ENCODE data around the gene BMP8A. TPM values are rescaled to one million over a fixed set of nuclear protein-coding genes. Genes with fewer than 3 reads are reported as not detected.

BMP8A gene, protein sequence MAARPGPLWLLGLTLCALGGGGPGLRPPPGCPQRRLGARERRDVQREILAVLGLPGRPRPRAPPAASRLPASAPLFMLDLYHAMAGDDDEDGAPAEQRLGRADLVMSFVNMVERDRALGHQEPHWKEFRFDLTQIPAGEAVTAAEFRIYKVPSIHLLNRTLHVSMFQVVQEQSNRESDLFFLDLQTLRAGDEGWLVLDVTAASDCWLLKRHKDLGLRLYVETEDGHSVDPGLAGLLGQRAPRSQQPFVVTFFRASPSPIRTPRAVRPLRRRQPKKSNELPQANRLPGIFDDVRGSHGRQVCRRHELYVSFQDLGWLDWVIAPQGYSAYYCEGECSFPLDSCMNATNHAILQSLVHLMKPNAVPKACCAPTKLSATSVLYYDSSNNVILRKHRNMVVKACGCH
- 1 to 10 TPM in 4 of 10 donors, under 1 TPM in 4, not detected in 2; 0.33 to 1.8 (median 0.85) TPM for total RNA-seq
- polyA plus RNA-seq = under 1 TPM in 1 of 2 donors, not detected in 1; 0.16 TPM
- long read RNA-seq, donor 1, partial matches to known transcripts = 1 of 2 reads
- long read RNA-seq, donor 1, other reads (novel, unspliced or antisense) = 1 of 2 reads
- long read RNA-seq, donor 2, partial matches to known transcripts = 0 of 2 reads
- long read RNA-seq, donor 2, other reads (novel, unspliced or antisense) = 2 of 2 reads
- long read RNA-seq, donor 3, partial matches to known transcripts = 0 of 1 reads
- long read RNA-seq, donor 3, other reads (novel, unspliced or antisense) = 1 of 1 reads

DNA sequence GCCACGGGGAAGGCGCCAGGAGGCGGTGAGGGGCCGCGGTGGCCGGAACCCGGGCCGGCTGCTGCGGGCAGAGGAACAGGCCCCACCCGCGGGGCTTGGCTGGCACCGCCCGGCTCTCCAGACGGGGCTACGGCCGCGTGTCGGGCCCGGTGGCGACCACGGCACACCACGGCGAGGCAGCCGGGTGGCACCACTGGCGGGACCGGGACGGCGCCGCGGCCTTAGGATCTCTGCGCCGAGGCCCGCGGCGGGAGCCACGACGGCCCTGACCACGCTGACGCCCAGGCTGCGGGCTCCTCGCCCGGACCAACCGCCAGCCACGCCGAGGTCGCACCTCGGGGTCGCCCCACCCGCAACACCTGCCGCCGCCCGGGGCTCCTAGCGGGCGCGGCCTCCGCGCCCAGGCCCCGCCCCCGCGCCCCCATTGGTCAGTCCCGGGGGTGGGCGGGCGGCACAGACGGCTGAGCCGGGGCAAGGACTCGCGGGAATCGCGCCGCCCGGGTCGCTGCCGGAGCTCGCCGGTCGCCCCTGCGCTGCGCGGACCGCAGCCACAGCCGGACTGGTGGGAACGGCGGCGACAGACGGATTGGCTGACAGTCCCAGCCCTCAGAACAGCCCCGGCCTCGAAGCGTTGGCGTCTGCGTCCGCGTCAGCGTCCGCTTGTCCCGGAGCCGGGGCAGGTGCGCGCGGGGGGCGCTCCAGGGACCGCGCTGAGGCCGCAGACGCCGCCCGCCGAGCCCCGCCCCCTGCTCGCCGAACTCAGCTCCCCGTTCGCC is at the start of gene BMP8A:
Gene BMP8A (plus strand): TSS at position 491 of the 776 bp plus-strand sequence. CDS start 356 bp downstream, outside the sequence.
- TF ChIP-seq, protein P1, sequence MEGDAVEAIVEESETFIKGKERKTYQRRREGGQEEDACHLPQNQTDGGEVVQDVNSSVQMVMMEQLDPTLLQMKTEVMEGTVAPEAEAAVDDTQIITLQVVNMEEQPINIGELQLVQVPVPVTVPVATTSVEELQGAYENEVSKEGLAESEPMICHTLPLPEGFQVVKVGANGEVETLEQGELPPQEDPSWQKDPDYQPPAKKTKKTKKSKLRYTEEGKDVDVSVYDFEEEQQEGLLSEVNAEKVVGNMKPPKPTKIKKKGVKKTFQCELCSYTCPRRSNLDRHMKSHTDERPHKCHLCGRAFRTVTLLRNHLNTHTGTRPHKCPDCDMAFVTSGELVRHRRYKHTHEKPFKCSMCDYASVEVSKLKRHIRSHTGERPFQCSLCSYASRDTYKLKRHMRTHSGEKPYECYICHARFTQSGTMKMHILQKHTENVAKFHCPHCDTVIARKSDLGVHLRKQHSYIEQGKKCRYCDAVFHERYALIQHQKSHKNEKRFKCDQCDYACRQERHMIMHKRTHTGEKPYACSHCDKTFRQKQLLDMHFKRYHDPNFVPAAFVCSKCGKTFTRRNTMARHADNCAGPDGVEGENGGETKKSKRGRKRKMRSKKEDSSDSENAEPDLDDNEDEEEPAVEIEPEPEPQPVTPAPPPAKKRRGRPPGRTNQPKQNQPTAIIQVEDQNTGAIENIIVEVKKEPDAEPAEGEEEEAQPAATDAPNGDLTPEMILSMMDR (IDR thresholded peaks at IDR 0.05) = no peak
- H3K27ac ChIP-seq = no peak within 1 kb of the TSS
- WGBS, 2 donors = 1 to 2% methylated on average over 76 to 112 of the region's 112 CpGs
- peak within 1 kb of the TSS; percentile 14 to 57 (median 50) for H3K4me3 ChIP-seq
- ATAC-seq (peak in 7 of 8 donors; percentile 55 to 79 (median 60)), DNase-seq (peak in 1 of 2 donors; percentile 55)
- H3K36me3 ChIP-seq = peaks cover 0 to 21% (median 13%) of the 10 kb centered on the region in 9 donors
- intact Hi-C loops (cut with DNase I) = no loop called here
- no peaks in the 10 kb centered on the region for H3K9me3 ChIP-seq
- peaks cover 6 to 43% (median 25%) of the 10 kb centered on the region in 7 donors for H3K27me3 ChIP-seq
- peaks cover 0 to 11% (median 6%) of the 10 kb centered on the region in 9 donors for H3K4me1 ChIP-seq

DNA sequence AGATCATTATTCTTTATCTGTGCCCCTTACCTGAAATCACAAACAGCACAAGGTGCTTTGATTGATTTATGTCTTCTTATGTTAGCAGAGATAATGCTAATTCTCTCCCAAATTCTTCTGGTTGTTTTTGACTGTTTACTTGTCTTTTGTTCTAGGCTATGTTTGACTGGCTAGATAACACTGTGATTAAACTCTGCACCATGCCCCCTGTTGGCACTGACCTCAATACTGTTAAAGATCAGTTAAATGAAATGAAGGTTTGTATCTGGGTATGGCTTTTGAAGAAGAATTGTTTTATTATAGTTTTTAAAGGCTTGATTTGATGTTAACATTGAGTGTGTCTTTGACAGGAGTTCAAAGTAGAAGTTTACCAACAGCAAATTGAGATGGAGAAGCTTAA is 49.6 kb upstream of the BMP8A start:
- TF ChIP-seq, protein P1 (IDR thresholded peaks at IDR 0.05) = no peak
- DNase-seq (no peak), ATAC-seq (no peak)
- Histone ChIP-seq H3K9me3 (no peaks in the 10 kb centered on the region), H3K27ac (no peak overlapping the region), H3K27me3 (no peaks in the 10 kb centered on the region), H3K4me3 (no peak overlapping the region), H3K36me3 (peaks cover 0 to 100% (median 94%) of the 10 kb centered on the region in 9 donors), H3K4me1 (no peaks in the 10 kb centered on the region)
- intact Hi-C loops (cut with DNase I) = loop anchor here in 3 of 10 donors (10.0 kb wide), 3 partner anchors 77 to 117 kb away; no protein-coding TSS in a partner anchor

DNA sequence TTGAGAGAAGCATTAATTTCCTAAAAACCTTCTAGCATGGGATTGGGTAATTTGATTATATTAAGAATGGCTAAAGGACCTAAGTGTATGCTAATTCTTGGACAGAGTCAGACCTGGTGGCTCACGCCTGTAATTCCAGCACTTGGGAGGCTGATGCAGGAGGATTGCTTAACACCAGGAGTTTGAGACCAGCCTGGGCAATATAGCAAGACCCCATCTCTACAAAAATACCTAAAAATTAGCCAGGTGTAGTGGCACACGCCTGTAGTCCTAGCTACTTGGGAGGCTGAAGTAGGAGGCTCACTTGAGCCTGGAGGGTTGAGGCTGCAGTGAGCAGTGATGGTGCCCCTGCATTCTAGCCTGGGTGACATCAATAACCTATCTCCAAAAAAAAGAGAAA is 45.9 kb upstream of the BMP8A start:
- Histone ChIP-seq H3K27ac (no peak overlapping the region), H3K27me3 (no peaks in the 10 kb centered on the region), H3K4me1 (peaks cover 0 to 8% (median 0%) of the 10 kb centered on the region in 9 donors), H3K4me3 (no peak overlapping the region), H3K9me3 (no peaks in the 10 kb centered on the region), H3K36me3 (peaks cover 0 to 100% (median 94%) of the 10 kb centered on the region in 9 donors)
- TF ChIP-seq, protein P1 (IDR thresholded peaks at IDR 0.05) = no peak
- intact Hi-C loops (cut with DNase I) = loop anchor here in 4 of 10 donors (5.0 to 10.0 kb wide), 4 partner anchors 81 to 133 kb away; no protein-coding TSS in a partner anchor
- no peak for DNase-seq
- no peak for ATAC-seq
- WGBS, 2 donors = 96 to 97% methylated on average over 2 of the region's 2 CpGs

Data from heart right ventricle (tissue), 16 donors.